Hematopoietic multipotent progenitor cell (in vitro differentiated cells): Measurements from ENCODE around the gene PRELP. TPM values are rescaled to one million over a fixed set of nuclear protein-coding genes. Genes with fewer than 3 reads are reported as not detected.
"Not testable (repeated sequence)": the region's sequence is repeated elsewhere in the genome, so short reads cannot be mapped to it uniquely, and the experiment has no call there.

Experiments used
- DNase-seq, 3 donors: peaks; one replicate each; pipeline ENCODE4 v3.0.0-alpha.2; 2011 to 2015; ENCODE audit warnings: low read depth in 2 of 3, low spot score in 2 of 3
- total RNA-seq: library from RNA; depleted of rRNA; stranded (reverse); fragments of >200 nt; gene quantifications from one replicate; pipeline ENCODE4 v1.2.3, GENCODE V29; 2012

Gene PRELP
- total RNA-seq, 1 donor, result under 0.01 TPM

DNA sequence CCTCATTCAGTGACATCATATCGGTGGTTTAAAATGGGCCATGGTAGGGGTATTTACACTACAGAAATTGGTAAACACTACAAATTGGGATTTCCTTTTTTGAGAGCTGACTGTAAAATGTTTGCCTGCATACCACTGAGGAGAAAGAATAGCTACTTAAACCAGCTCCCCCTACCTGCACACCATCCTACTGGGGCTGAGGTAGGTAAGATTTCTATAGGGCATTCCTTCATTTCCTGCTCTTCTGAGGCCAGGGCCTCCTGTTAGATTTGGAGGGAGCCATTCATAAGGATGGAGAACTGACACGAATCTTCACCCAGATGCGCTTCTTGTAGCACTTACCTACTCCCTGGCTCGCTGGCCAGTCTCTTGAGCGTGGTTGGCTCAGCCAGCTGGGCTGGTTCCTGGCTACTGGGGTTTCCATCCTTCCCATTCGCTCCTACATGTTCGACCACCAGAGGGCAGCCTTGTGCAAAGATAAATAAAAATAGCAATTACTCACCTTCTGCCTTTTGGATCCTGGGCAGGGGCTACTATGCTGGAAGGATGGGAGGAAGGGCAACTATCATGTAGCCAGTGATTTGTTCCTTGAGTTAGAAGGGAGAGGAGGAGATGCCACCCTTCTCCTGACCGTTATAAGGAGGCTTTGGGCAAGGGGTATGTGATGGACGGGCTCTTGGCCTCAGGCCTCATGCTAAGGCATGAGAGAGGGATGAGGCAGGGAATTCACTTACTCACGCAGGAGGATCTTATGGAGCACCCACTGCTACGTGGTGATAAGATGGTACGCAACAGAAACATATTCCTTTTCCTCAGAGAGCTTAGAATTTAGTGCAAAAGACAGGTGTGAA is 29.0 kb downstream of the PRELP start:
- DNase-seq, result peak; percentile 60 to 87 (median 69)

DNA sequence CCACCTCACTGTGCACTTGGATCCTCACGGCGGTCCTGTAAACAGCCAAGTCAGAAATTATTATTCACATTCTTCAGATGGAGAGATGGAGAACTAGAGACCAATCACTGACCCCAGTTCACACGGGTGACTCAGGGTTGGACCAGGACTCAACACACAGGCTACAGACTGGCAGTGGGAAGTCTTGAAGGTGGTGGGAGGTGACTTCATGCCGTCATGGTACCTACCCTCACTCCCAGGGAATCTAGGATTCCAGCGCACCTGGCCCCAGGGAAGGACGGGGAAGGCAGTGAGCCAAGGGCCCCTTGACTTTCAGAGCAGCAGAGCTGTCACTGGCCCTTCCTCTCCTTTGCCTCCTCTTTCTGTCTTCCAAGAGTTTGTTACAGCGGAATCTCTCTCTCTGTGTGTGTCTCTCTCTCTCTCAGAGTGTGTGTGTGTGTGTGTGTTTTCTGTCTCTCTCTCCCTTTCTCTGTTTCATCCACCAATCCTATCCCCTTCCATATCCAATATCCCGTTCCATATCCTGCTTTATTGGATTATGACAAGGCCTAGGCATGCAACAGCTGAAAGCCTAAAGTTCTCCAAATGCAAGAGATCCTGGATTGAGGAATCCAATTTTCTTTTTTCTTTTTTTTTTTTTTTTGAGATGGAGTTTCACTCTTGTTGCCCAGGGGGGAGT is 30.1 kb downstream of the PRELP start:
- DNase-seq, result no peak

DNA sequence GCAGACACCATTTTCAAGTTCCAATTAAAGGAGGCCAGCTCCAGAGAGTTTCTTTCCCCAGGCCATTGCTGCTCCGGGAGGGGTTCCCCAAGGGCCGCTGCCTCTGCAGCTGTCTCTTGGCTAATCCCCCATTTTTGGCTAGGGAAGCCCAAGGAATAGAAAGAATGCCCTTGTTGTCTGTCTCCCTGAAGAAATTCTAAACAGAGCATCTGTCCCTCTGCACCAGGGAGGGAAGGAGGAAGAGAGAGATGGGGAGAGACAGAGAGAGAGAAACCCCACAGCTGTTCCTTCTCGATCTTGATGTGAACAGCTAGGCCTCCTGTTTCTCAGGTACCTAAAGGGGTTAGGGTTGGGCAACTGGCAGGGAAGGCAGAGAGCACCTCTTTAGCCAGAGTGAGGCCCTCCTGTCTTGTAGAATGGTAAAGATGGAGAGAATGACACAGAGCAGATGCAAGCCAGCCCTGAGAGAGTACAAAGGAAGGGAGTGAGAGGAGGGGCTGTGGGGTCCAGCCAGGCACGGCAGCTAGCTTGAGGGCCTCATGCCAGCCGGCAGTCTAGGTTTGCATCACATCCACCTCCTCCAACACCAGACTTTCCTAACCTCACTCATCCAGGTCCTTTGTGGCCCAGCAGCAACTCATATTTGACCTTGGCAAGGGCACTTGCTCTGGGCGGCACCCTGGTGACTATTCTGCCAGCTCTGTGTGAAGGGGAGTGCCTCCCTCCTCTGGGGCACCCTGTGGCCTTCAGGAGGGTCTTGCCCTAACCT is 31.4 kb downstream of the PRELP start:
- no peak for DNase-seq

DNA sequence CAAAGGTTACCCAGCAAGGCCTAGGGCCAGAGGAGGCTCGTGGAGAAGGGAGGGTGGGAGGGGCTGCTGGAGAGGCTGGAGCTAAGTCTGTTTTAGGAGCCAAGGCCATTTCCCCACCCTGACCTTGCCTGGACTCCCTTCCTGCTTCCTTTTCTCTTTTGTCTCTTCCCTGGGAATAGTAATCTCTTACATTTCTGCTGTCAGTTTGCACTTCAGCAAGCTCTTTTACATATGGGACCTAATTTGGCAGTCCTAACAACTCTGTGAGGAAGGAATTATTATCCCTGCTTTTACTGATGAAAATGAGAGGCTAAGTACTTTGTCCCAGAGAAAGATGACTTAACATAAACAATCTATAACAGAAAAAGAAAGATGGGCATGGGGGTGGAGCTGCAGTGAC is 32.2 kb downstream of the PRELP start:
- DNase-seq, result no peak

DNA sequence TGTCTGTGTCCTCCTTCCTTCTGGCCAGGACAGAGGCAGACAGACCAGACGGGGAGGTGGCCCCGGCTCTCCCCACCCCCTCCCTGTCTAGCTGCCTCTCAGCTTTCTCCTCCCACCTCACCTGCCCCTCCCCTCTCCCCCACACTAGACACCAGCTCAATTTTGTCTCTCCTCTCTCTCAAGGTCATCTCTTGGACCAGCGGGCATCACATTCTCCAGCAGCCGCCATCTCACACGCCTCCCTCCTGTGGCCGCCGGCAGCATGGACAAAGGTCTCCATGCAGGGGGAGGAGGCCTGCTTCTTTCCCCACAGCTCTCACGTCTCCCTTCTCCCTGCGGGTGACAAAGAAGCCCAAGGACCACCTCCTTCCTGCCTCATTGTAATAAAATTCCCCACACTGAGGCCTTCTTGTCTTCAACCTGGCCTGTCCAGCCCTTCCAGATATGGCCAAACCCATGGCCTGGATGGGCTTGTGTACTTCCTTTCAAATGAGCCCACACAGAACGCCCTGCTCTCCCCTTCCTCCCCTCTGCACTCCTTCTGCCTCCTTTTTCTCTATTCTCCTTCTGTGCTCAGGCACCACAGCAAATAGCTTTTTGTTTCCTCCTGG is 33.0 kb downstream of the PRELP start:
- DNase-seq, result no peak

DNA sequence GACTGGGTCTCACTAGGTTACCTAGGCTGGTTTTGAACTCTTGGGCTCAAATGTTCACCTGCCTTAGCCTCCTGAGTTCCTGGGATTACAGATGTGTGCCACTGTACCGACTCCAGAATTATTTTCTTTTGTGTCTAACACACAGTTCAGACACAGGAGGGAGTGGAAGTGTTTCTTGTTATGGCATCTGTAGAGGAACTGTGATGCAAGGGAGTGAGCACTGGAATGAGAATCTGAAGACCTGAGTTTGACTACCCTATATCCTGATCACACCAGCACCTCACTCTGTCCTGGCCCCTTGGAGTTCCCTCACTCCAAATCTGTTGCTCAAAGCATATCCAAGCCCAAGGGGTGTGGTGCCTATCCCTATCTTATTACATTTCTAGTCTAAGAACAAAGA is 33.5 kb downstream of the PRELP start:
- DNase-seq, result no peak

DNA sequence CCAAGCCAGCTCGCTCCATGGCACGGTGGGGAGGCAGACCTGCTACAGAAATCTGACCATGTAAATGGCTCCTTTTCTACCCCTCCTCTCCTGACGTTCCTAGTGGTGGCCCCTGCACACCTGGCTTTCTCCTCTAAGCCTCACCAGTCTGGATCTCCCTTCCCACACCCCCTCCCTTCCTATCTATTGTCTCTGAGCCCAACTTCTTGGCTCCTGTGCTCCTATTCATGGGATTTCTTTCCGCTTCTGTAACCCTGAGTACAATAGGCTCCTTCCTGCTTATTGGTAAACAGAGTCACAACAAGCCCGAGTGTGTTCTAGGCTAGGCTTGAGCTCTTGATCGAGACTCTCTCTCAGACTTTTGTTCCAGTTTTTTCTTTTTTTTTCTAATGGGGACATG is 35.9 kb downstream of the PRELP start:
- no peak for DNase-seq

DNA sequence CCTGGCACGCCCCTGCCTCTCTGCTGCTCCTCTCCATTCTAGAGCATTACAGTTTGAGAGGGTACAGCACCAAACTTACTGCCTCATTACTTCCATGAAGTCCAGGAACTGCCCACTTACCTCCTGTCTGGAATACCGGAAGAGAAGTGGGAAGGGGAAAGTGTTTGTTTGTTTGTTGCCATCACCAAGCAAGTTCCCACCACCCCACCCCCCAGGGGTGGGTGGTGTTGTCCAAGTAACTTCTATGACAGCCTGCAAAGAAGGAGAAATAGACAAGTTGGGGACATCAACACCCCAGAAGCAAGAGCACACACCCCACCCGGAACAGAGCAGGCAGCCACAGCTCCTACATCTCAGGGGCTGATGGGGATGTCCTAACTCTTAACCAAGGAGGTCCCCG is 36.3 kb downstream of the PRELP start:
- no peak for DNase-seq

DNA sequence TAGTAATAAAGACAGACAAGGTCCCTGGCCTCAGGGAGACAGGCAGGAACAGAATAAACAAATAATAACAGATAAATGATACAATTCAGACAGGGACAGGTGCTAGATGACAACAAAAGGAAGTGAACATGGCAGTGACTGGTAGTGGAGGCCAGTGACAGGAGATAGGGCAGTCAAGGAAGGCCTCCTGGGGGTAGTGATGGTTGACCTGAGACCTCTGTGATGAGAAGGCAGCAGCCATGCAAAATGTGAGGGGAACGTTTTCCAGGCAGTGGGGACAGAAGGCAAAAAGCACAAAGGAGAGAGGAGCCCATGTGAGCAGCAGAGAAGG is 36.9 kb downstream of the PRELP start:
- no peak for DNase-seq

DNA sequence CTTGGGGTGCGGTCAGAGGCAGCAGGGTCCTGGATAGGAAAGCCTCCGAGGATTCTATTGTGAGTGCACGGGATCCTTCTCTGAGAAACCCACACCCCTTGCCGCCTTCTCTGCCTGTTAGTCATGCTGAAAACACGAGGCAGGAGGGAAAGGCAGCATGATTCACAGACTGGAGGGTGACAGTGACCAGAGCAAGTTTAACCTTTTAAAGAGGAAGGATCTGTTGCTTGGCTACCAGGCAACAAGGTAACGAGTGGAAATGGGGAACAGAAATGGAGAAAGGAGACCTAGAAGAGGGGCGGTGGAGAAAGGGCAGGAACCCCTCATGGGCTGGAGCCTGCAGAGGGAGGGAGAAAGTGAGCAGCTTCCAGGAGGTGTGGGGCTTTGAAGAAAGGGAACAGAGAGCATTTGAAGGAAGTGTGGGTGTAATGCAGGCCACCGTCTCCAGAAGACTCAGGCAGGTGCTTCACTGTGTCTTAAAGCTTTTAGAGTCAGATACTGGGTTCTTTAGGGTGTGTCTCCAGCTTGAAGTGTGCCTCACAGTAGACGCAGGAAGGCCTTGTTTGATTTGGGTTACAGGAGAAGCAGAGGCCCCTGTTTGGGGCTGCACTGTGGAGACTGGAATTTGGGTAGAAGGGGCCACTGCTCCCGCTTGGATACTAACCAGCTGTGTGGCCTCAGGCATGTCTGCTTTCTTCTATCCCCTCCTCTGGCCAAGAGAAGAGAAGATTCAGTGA is 37.4 kb downstream of the PRELP start:
- DNase-seq, result peak in 2 of 3 donors; percentile 70

DNA sequence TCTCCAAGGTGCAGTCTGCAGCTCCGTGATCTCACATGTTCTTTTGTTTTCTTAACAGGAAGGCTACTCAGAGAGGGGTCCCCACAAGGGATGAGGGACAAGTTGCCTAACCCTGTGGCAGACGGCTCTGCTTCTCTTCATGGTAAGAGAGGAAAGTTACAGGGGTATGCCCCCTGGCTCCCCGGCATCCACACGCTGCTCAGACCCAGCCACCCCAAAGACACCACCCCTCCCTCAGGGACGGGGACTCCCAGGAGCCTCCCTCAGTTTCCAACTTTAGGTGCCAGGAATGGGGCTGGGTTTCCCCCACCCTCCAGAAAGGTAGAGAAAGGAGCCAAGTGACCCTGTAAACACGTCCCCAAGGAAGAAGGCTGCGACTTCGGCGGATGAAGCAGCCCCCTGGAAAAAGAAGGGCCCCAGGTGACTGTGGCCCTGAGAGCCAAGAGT is 38.0 kb downstream of the PRELP start:
- DNase-seq, result no peak

DNA sequence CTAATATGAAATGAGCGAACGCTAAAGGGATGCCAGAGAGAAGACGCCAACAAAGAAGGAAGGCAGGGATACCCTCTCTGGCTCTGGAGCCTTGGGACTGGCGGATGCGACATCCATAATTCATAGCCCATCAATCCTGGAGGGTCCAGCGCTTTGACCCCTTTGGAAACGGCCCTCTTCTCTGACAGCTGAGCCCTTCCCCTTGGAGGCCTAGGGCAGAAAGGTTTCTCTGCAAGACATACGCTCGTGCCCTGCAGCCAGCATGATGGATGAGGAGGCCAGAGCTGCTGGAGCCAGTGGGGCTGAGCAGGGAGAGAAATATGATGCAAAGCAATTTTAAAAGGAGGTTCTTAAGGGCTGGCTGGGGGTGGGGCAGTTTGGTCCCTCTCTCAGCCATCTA is 40.6 kb downstream of the PRELP start:
- DNase-seq, result no peak

DNA sequence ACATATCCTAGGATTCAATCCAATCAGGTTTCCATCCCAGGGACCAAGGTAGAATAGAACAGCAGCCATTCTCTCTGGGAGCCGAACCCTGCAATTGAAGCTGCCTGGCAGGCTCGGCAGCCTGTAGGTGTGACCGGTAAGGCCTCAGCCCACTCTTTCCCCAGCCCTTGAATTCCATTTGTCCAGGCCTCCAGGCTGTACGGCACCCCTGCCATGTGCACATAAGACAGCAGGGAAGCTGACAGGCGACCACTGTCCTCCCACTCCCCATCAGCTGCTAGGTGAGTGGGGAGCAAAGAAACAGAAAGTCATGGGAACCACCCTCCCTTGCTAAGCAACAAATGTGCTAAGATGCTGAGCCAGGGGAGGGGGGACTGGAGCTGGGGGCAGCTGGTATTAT is 41.3 kb downstream of the PRELP start:
- no peak for DNase-seq

DNA sequence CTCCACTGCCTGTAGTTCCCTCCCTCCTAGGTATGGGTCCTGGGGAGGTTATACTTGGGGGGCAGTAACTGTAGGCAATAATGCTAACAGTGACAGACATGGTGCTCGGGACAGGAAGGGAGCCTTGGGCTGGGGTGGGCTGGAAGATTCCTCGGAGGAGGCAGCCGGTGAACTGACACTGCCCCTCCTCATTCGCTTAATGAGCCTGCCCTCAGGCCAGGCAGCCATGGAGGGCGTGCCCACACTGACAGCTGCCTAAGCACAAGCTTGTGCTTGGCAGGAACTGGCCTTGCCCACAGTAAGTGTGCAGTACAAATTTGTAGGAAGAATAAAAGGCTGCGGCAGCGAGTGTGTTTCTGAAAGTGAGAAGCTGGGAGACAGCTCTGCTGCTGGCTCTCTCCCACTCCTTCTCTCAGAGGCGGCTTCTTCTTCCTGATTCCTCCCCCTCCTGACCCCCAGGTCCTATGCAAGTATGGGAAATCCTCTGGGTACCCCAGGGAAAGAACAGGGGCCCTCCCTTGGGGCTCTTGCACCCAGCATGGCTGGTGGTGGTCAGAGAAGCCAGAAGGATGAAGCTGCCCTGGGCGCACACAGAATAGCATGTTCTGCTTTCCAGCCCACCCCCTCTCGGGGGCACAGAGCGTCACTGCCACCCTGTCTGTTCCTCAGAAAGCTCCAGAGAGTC is 42.0 kb downstream of the PRELP start:
- no peak for DNase-seq

DNA sequence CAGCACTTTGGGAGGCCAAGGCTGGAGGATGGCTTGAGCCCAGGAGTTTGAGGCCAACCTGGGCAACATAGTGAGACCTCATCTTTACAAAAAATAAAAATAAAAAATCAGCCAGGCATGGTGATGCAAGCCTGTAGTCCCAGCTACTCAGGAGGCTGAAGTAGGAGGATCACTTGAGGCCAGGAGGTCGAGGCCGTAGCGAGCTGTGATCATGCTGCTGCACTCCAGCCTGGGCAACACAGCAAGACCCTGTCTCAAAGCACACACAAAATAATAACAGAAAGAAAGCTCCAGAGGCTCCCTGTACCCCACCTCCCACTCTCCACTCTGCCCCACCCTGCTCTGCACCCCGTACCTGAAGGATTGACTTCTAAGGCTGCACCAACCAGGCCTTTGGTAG is 42.5 kb downstream of the PRELP start:
- not testable (repeated sequence) for DNase-seq

DNA sequence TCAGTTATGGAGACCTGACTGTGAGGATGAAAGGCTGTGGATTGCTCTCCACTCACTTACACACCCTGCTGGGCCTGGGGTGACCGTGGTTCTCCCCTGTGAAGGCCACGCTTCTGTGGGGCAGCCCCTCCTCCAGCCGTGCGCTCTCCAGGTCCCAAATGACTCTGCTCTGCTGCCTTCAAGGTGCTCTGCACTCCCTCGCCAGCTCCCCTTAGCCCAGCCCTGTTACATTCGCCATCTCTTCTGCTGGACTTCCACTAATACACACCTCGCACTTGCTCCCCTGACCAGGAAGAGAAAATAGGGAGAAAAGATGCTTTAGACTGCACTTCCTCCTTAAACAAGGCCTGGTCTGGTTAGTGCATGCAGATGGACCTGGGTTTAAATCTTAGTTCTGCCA is 42.9 kb downstream of the PRELP start:
- DNase-seq, result no peak

DNA sequence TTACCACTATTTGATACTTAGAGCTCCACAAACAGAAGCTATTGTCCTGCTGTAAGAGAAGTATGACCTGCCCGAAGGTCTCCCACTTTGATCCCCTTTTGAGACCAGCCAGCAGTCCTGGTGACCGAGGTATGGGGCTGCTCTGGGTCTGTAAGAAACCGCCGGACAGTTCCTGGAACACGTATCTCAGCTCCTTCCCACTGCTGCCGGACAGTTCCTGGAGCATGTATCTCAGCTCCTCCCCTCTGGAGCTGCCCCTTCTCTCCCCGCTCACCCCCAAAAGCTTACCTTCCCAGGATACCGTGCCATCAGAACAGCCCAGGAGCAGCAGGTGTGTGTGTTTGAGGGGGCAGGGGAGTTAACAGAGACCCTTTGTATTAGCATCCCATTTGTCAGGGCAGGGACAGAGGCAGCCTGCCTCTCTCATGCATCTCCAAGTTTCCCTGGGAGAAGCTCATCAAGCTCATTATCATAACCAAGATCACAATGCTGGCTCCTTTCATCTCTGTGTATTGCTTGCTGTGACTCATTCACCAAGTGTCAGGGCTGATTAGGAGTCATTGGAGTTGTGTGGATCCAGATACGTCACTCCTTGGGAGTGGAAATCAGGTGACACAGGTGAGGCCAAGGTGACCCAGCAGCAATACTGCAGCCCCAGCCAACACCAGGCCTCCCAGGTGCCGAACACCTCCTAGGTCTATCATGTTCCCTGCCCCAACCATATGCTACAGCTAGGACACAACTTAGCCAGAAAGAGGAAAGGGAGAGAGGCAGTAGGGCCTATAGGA is 43.6 kb downstream of the PRELP start:
- no peak for DNase-seq

DNA sequence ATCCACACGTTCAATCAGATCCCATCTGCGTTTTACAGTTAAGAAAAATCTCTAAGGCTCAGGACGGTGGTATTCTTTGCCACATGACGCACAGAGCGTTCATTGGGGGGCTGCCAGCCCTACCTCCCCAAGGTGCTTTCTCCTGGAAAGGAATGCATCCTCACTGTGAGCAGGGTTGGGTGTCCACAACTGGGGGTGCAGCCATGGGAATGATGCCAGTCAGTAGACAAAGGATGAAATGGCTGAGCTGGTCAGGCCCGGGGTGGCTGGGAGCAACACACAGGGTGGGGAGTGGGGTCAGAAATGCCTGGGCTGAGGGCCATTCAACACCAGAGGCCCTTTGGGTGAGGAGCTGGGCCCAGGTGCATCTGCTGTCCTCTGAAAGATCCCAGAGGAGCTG is 44.3 kb downstream of the PRELP start:
- DNase-seq, result no peak

DNA sequence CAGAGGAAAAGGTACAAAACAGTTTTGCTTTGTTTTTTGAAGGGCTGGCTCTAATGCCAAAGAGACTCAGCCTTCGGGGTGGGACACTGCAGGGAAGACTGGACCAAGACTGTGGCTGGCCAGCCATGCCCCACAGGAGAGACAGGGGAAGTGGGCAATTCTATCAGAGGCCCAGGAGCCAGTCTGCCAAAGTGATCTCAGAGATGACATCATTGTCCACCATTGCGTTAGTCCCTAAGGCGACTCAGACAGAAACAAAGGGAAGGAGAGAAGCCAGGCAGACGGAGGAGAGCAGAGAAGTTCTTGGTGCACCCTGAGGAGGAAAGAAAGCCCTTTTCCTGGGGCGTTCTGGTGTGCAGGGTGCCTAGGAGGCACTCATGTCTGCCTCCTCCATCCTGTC is 44.7 kb downstream of the PRELP start:
- no peak for DNase-seq
